HG03196 (cell line): ENCODE data around the gene PSMB2.
A peak's percentile ranks its signal among the peaks of the same experiment; 100 is the strongest.

Experiments used
- ATAC-seq: cut with Tn5 transposase; IDR thresholded peaks from one replicate; pipeline ENCODE4 v1.9.1; 2021; ENCODE audit not compliant: unreplicated experiment

Gene PSMB2

GRCh38 chr1:35558374-35559316 is 82.7 kb downstream of the PSMB2 start:
- ATAC-seq, result no peak

- peak; percentile 77 for ATAC-seq
Measured at GRCh38 chr1:35557611-35558373, 83.5 kb downstream of the PSMB2 start, which contains the start of gene NCDN. NCDN (plus strand) TSS chr1:35557799; CDS start chr1:35558191, 392 bp downstream.

GRCh38 chr1:35557118-35557610 is 84.2 kb downstream of the PSMB2 start, which contains the start of gene KIAA0319L:
KIAA0319L (minus strand) TSS chr1:35557403; CDS start chr1:35554491, 2,912 bp downstream.
- peak; percentile 61 for ATAC-seq

GRCh38 chr1:35556484-35557117 is 84.7 kb downstream of the PSMB2 start:
- ATAC-seq, result no peak

GRCh38 chr1:35555601-35556477 is 85.5 kb downstream of the PSMB2 start:
- ATAC-seq, result no peak

- no peak for ATAC-seq
Measured at GRCh38 chr1:35555212-35555584, 86.1 kb downstream of the PSMB2 start.

GRCh38 chr1:35554266-35555211 is 86.8 kb downstream of the PSMB2 start:
- no peak for ATAC-seq

GRCh38 chr1:35553851-35554250 is 87.5 kb downstream of the PSMB2 start:
- ATAC-seq, result no peak
